Testis (tissue), 2 donors: Measurements from ENCODE around the gene CREG2.

Experiments used
- CTCF ChIP-seq, 3 experiments: fragments of 450-650 bp in 2 of 3; fragments of 200-600 bp in 1 of 3; sonication (generic) in 1 of 3; IDR thresholded peaks; one replicate each; pipeline ENCODE4 v1.5.1; 2016 to 2019; ENCODE audit warnings: antibody characterized with exemption in 3 of 3, mild to moderate bottlenecking in 2 of 3, moderate library complexity in 1 of 3
- POLR2A ChIP-seq: fragments of 450-650 bp; IDR thresholded peaks from one replicate; pipeline ENCODE4 v1.6.1; 2017; ENCODE audit warnings: antibody characterized with exemption, mild to moderate bottlenecking, moderate library complexity

GRCh38 chr2:101359410-101359954 is 27.8 kb downstream of the CREG2 start:
- TF ChIP-seq CTCF (IDR thresholded peaks at IDR 0.05) (no peak), POLR2A (no peak)
